ENCODE measurements around the gene RGS9. TPM values are rescaled to one million over a fixed set of nuclear protein-coding genes. Genes with fewer than 3 reads are reported as not detected.

The RGS9 gene
- total RNA-seq, 1 donor from 2014 or later: 2.8 TPM

GRCh38 chr17:65154770-65155589, 17.8 kb downstream of the RGS9 start:
- Mint-ChIP-seq H3K27ac (ENCODE audit: unreplicated experiment) (no peak overlapping the region), H3K4me1 (peaks cover 13% of the 10 kb centered on the region)

GRCh38 chr17:65155622-65156021, 18.5 kb downstream of the RGS9 start:
- H3K27me3 Mint-ChIP-seq (ENCODE audit: low read depth): peaks cover 5% of the 10 kb centered on the region
- no peak overlapping the region for H3K27ac Mint-ChIP-seq (ENCODE audit: unreplicated experiment)
- no peaks in the 10 kb centered on the region for H3K36me3 Mint-ChIP-seq (ENCODE audit: low read depth)
- TF ChIP-seq CTCF (conservative IDR thresholded peaks at IDR 0.05): no peak
- H3K9me3 Mint-ChIP-seq: no peaks in the 10 kb centered on the region
- no peak for DNase-seq (ENCODE audit: low read depth, low spot score)
- H3K4me3 Mint-ChIP-seq: no peak overlapping the region
- H3K4me1 Mint-ChIP-seq: peaks cover 15% of the 10 kb centered on the region

More at GRCh38 chr17:65154770-65155589, 17.8 kb downstream of the RGS9 start:
- Mint-ChIP-seq H3K4me3 (no peak overlapping the region), H3K9me3 (no peaks in the 10 kb centered on the region), H3K27me3 (ENCODE audit: low read depth) (peaks cover 5% of the 10 kb centered on the region), H3K36me3 (ENCODE audit: low read depth) (no peaks in the 10 kb centered on the region)
- no peak for TF ChIP-seq CTCF (conservative IDR thresholded peaks at IDR 0.05)
- DNase-seq (ENCODE audit: low read depth, low spot score): no peak

- H3K4me3 Mint-ChIP-seq: no peak overlapping the region
- no peak for DNase-seq (ENCODE audit: low read depth, low spot score)
- H3K4me1 Mint-ChIP-seq: peaks cover 19% of the 10 kb centered on the region
- no peak for TF ChIP-seq CTCF (conservative IDR thresholded peaks at IDR 0.05)
- no peaks in the 10 kb centered on the region for H3K9me3 Mint-ChIP-seq
- no peak overlapping the region for H3K27ac Mint-ChIP-seq (ENCODE audit: unreplicated experiment)
- H3K36me3 Mint-ChIP-seq (ENCODE audit: low read depth): no peaks in the 10 kb centered on the region
- H3K27me3 Mint-ChIP-seq (ENCODE audit: low read depth): peaks cover 5% of the 10 kb centered on the region
These were observed 19.1 kb downstream of the RGS9 start for GRCh38 chr17:65156185-65156834.

- Mint-ChIP-seq H3K27me3 (ENCODE audit: low read depth) (peaks cover 1% of the 10 kb centered on the region), H3K27ac (ENCODE audit: unreplicated experiment) (peak overlapping the region; percentile 14), H3K4me3 (no peak overlapping the region), H3K36me3 (ENCODE audit: low read depth) (no peaks in the 10 kb centered on the region), H3K4me1 (peaks cover 19% of the 10 kb centered on the region), H3K9me3 (no peaks in the 10 kb centered on the region)
- no peak for TF ChIP-seq CTCF (conservative IDR thresholded peaks at IDR 0.05)
- no peak for DNase-seq (ENCODE audit: low read depth, low spot score)
These were observed 19.8 kb downstream of the RGS9 start for GRCh38 chr17:65156835-65157565.

- Mint-ChIP-seq H3K27me3 (ENCODE audit: low read depth) (no peaks in the 10 kb centered on the region), H3K27ac (ENCODE audit: unreplicated experiment) (no peak overlapping the region), H3K4me3 (no peak overlapping the region), H3K4me1 (peaks cover 19% of the 10 kb centered on the region), H3K9me3 (no peaks in the 10 kb centered on the region), H3K36me3 (ENCODE audit: low read depth) (no peaks in the 10 kb centered on the region)
- DNase-seq (ENCODE audit: low read depth, low spot score): no peak
- no peak for TF ChIP-seq CTCF (conservative IDR thresholded peaks at IDR 0.05)
These were observed 20.9 kb downstream of the RGS9 start for GRCh38 chr17:65158041-65158440.

Data from neural crest cell (in vitro differentiated cells).